NCI-H82 treated with DMSO at 0.1 percent for 48 hours (cell line): ENCODE measurements around the gene CTSF.
"Not testable (repeated sequence)": the region's sequence is repeated elsewhere in the genome, so short reads cannot be mapped to it uniquely, and the experiment has no call there.

Experiments
- DNase-seq: peaks from one replicate; lab custom pipeline; 2025; ENCODE audit not compliant: unreplicated experiment; lab: John Stamatoyannopoulos, UW

CTSF gene

GRCh38 chr11:66568124-66568916 is at the start of gene CTSF:
Gene CTSF, minus strand, starts transcription at chr11:66568606. Its CDS starts 120 bp downstream, at chr11:66568486.
- DNase-seq, result no peak

- DNase-seq, result no peak
These were observed 48.9 kb upstream of the CTSF start for GRCh38 chr11:66617155-66617834.

GRCh38 chr11:66616379-66617154 is 48.2 kb upstream of the CTSF start, which contains the start of gene RBM14:
Gene RBM14, plus strand, starts transcription at chr11:66616630. Its CDS starts 91 bp downstream, at chr11:66616721.
- DNase-seq, result peak; percentile 92

GRCh38 chr11:66614073-66614472 is 45.7 kb upstream of the CTSF start:
- DNase-seq, result no peak

- no peak for DNase-seq
These were observed 44.1 kb upstream of the CTSF start for GRCh38 chr11:66612458-66612857.

- DNase-seq, result peak; percentile 86
These were observed 41.6 kb upstream of the CTSF start for GRCh38 chr11:66609721-66610617.

GRCh38 chr11:66607126-66607834 is 38.9 kb upstream of the CTSF start:
- DNase-seq, result no peak

- DNase-seq, result not testable (repeated sequence)
These were observed 38.2 kb upstream of the CTSF start for GRCh38 chr11:66606608-66607007.

GRCh38 chr11:66604155-66604554 is 35.7 kb upstream of the CTSF start:
- DNase-seq, result no peak

GRCh38 chr11:66603072-66603471 is 34.7 kb upstream of the CTSF start:
- DNase-seq, result no peak

- no peak for DNase-seq
These were observed 32.3 kb upstream of the CTSF start for GRCh38 chr11:66600631-66601233.

- no peak for DNase-seq
These were observed 31.8 kb upstream of the CTSF start for GRCh38 chr11:66600219-66600618.

GRCh38 chr11:66598993-66599392 is 30.6 kb upstream of the CTSF start:
- no peak for DNase-seq

- peak; percentile 43 for DNase-seq
These were observed 27.0 kb upstream of the CTSF start for GRCh38 chr11:66595245-66595904.

GRCh38 chr11:66593650-66594049 is 25.2 kb upstream of the CTSF start:
- DNase-seq, result no peak

- no peak for DNase-seq
These were observed 24.9 kb upstream of the CTSF start for GRCh38 chr11:66593303-66593635.

GRCh38 chr11:66592457-66593302 is 24.3 kb upstream of the CTSF start, which contains the start of the genes CCDC87 and CCS:
Gene CCDC87, minus strand, starts transcription at chr11:66593063. Its CDS starts 48 bp downstream, at chr11:66593015.
Gene CCS, plus strand, starts transcription at chr11:66593185. Its CDS starts 77 bp downstream, at chr11:66593262.
- DNase-seq, result peak; percentile 78

GRCh38 chr11:66591175-66591574 is 22.8 kb upstream of the CTSF start:
- DNase-seq, result no peak
